Urinary bladder (tissue), 4 donors: Measurements from ENCODE around the gene PRKCE. TPM values are rescaled to one million over a fixed set of nuclear protein-coding genes. Genes with fewer than 3 reads are reported as not detected.
"Not testable (repeated sequence)": the region's sequence is repeated elsewhere in the genome, so short reads cannot be mapped to it uniquely, and the experiment has no call there.

ENCODE experiments used
- DNase-seq: peaks from one replicate; pipeline ENCODE4 v3.0.0-alpha.2; 2015; ENCODE audit errors: extremely low spot score
- H3K27ac ChIP-seq: one replicate; pipeline ENCODE4 v1.5.1; 2013; ENCODE audit warnings: low read depth, mild to moderate bottlenecking, moderate library complexity
- H3K36me3 ChIP-seq: one replicate; pipeline ENCODE4 v1.6.1; 2013; ENCODE audit warnings: mild to moderate bottlenecking, moderate library complexity; ENCODE audit not compliant: insufficient read depth
- H3K4me1 ChIP-seq: one replicate; pipeline ENCODE4 v1.6.1; 2013; ENCODE audit warnings: mild to moderate bottlenecking, moderate library complexity; ENCODE audit not compliant: insufficient read depth
- H3K4me3 ChIP-seq: one replicate; pipeline ENCODE4 v1.5.1; 2013; ENCODE audit warnings: low read depth, low read length
- WGBS: extraction: QIAGEN DNeasy Blood & Tissue Kit; methylation state at CpG from one replicate; pipeline ENCODE4 v1.1.7; 2013; 5-methylcytosine and 5-hydroxymethylcytosine counted together
- polyA plus RNA-seq: library from polyadenylated mRNA; stranded (reverse); fragments of 200-250 nt; gene quantifications from one replicate; pipeline ENCODE4 v1.2.3, GENCODE V29; 2013
- total RNA-seq: library from RNA; depleted of rRNA; stranded (reverse); fragments of >200 nt; gene quantifications from one replicate; pipeline ENCODE4 v1.2.3, GENCODE V29; 2014
- donor health status: healthy with polysubstance abuse.
- donor health status: healthy.

PRKCE gene
- total and polyA plus RNA-seq, 2 donors = 9.9 to 29.7 TPM

DNA sequence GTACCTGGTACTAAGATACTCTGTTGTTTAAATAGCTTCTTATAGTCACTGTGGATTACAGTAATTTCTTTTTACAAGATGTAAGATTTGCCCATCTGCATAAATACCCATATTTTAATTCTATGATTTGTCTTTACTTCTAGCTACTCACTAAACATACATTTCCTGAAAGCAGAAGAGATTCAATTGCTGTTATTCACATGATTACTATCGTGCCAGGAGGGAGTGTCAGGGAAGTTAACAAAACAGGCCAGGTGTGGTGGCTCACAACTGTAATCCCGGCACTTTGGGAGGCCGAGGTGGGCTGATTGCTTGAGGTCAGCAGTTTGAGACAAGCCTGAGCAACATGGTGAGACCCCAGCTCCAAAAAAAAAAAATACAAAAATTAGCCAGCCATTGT, 33.8 kb downstream of the PRKCE start:
- Histone ChIP-seq H3K4me1 (peaks cover 6% of the 10 kb centered on the region), H3K36me3 (no peaks in the 10 kb centered on the region), H3K4me3 (no peak overlapping the region), H3K27ac (no peak overlapping the region)
- no peak for DNase-seq
- WGBS = 79% methylated on average over 3 of the region's 3 CpGs

DNA sequence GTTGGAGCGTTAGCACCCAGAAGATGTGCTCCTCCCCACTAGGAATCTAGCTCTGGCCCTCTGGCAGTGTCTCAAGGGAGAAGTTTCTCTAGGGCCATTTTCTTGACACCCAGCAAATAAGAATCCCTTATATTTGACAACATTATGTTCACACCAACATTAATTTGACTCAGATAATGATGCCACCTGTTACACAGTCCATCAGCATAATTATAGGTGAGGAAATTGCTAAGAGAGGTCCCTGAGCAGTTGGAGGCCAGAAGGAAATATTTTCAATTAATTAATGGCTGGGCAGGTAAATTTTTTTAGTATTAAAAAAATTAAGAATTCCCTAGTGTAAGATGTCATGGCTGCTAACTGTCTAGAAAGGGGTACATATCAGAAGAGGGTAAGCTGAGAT, 36.5 kb downstream of the PRKCE start:
- no peak overlapping the region for H3K4me3 ChIP-seq
- 95% methylated on average over 1 of the region's 1 CpG for WGBS
- peaks cover 4% of the 10 kb centered on the region for H3K4me1 ChIP-seq
- no peaks in the 10 kb centered on the region for H3K36me3 ChIP-seq
- no peak for DNase-seq
- H3K27ac ChIP-seq = no peak overlapping the region

DNA sequence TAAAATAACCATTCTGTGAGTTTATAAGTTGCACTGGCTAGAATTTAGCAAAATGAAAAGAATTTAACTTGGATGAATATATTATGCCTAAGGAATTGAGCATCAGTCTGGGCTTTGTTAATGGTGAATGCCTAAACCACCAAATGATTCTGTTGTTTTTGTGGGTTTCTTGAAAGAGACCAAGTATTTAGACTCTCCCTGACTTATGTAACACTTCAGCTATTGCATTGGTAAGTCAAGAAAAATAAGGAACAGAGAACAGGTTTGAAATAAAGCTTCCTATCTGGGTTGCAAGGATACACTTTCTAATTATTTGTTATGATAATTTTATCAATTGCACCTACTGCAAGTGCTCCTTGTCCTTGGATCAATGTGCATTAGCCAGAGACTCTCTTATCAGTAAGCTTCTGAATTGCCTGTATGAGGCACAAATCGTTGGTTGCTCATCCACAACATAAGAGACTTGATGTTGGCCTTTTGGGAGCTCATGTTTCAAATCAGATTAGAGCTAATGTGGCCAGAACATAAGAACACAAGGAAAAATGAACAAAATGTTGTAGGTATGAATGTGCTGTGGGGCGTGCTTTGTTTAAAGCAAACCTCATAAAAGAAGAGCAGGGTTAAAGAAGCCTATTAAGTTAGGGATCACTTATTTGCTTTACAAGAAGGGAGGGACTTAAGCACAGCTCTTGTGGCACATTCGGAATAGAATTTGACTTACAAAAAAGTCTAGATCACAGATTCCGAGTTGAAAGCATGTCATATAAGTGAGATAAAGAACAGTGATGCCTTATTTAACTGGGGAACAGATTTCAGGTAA, 37.2 kb downstream of the PRKCE start:
- peaks cover 4% of the 10 kb centered on the region for H3K4me1 ChIP-seq
- no peak overlapping the region for H3K4me3 ChIP-seq
- DNase-seq = no peak
- WGBS = 64% methylated on average over 4 of the region's 4 CpGs
- peak overlapping the region; percentile 43 for H3K27ac ChIP-seq
- no peaks in the 10 kb centered on the region for H3K36me3 ChIP-seq

DNA sequence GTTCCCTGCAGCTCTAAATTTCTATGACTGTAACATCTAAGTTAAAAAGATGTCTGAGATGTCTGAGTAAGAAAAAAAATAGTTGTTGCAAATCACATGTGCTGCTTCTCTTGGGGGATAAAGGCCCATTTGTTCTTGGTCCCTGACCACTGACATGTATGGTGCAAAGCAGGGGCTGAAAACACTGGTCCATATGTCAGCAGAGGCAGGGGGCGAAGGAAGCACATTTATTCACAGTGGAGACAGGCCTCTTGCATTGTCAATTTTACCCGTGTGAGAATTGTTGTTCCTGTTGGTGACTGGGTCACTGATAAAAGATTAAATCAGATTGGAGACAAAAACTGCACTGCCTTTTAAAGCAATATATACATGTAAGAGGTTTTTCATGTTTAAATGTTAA, 38.8 kb downstream of the PRKCE start:
- H3K36me3 ChIP-seq = no peaks in the 10 kb centered on the region
- 53% methylated on average over 2 of the region's 2 CpGs for WGBS
- DNase-seq = no peak
- H3K27ac ChIP-seq = no peak overlapping the region
- no peak overlapping the region for H3K4me3 ChIP-seq
- peaks cover 2% of the 10 kb centered on the region for H3K4me1 ChIP-seq

DNA sequence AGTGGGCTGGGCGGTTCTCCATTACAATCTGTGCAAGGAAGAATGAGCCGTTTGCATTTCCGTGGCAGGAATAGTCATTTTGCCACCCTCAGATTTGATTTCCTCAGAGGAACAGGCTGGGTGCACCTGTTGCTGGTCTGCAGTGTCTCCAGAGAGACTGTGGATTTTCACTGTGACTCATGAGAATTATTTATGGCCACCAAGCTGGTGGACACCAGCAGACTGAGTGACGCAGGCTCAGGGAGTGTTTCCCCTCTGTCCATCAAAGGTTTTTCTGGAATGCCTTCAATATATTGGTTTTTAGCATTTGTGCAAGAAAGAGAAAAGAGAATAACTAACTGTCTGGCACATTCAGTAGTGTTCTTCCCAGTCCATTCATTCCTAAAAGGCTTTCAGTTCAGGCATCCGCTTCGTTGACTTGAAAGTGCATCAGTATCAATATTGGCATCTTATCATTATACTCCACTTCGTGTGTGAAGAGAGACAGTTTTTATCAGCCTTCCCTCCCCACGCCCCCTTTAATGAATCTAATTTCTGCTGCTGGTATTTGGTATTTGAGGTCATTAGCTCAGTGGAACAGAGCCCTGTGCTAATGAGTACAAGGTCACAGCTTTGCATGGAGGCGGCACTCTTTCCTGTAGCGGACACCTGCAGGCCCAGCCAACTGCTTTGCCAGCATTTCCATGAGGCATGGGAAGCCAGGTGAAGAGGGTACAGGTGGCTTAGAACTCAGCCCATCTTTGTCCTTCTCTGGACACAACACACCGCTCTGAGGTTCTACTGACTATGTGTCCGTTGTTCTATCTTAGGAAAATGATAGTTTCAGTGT, 39.9 kb downstream of the PRKCE start:
- H3K36me3 ChIP-seq = no peaks in the 10 kb centered on the region
- no peak for DNase-seq
- H3K4me3 ChIP-seq = no peak overlapping the region
- H3K27ac ChIP-seq = no peak overlapping the region
- H3K4me1 ChIP-seq = peaks cover 2% of the 10 kb centered on the region
- WGBS = 83% methylated on average over 12 of the region's 12 CpGs

DNA sequence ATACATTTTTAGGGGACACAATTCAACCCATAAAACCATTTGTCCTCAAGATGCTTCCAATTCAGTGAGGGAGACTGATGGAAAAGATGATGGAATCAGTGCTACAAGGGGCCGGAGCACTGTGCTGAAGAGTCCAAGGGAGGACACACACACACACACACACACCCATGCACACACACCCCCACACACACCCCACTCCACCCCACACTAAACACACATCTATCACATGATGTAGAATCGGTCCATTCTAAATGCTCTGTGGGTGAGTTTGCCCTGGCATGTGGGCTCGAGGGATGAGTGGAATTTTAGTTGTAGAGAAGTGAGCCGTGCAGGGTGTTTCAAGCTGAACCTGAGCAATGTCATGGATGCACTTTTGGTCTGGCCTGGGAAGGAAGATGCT, 41.1 kb downstream of the PRKCE start:
- H3K27ac ChIP-seq = no peak overlapping the region
- no peak overlapping the region for H3K4me3 ChIP-seq
- peaks cover 2% of the 10 kb centered on the region for H3K4me1 ChIP-seq
- H3K36me3 ChIP-seq = no peaks in the 10 kb centered on the region
- 96% methylated on average over 4 of the region's 4 CpGs for WGBS
- no peak for DNase-seq

DNA sequence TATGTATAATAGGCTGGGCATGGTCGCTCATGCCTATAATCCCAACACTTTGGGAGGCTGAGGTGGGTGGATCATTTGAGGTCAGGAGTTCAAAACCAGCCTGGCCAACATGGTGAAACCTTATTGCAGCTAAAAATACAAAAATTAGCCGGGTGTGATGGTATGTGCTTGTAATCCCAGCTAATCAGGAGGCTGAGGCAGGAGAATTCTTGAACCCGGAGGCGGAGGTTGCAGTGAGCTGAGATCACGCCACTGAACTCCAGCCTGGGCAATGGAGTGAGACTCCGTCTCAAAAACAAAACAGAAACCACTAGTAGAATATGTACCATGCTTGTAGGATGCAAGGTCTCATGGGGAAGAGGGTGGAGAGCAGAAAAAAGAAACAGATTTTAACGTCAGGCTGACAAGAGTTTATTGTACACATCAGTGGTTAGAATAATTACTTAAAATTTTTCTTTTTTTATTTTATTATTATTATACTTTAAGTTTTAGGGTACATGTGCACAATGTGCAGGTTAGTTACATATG, 44.1 kb downstream of the PRKCE start:
- H3K4me1 ChIP-seq = not testable (repeated sequence)

DNA sequence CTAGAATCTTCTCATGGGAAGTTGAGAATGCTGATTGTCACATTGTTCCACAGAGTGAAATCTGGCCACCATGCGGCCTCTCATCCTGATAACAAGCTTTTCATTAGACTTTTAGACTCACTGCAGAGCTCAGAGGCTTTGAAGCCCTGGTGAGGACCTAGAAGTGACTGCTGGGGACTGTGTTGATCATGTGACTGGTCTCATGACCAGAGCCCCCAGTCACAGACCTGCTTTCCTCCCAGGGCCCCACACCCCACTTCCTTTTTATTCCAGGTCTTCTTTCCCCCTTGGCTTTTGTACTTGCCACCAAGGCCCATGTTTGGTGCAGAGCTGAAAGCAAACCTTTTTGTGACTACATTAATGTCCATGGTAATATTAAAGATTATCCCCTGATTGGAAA, 45.2 kb downstream of the PRKCE start:
- H3K4me3 ChIP-seq = no peak overlapping the region
- no peaks in the 10 kb centered on the region for H3K36me3 ChIP-seq
- no peaks in the 10 kb centered on the region for H3K4me1 ChIP-seq
- H3K27ac ChIP-seq = no peak overlapping the region
- WGBS = 96% methylated on average over 1 of the region's 1 CpG
- DNase-seq = no peak

More for the DNA sequence above, 44.1 kb downstream of the PRKCE start:
- not testable (repeated sequence) for H3K36me3 ChIP-seq, H3K27ac ChIP-seq, DNase-seq, H3K4me3 ChIP-seq
- WGBS = 84% methylated on average over 7 of the region's 7 CpGs

DNA sequence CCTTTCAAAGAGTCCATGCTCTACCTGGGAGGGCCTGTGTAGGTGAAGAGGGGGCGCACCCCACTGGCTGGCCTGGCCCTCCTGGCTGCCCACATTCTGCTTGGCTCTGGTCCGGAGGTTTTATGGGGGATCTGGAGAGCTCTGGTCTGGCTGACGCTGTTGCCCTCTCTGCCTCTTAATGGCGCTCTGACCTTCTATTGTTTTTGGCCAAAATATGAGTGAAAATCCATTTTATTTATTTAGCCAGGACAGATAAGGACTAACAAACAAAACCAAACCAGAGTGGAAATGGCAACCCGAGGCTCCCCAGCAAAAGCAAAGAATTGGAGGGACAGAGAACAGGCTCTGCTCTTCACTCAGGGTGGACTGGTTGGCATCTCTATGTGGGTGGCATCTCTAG, 45.7 kb downstream of the PRKCE start:
- Histone ChIP-seq H3K4me1 (no peaks in the 10 kb centered on the region), H3K36me3 (no peaks in the 10 kb centered on the region), H3K27ac (no peak overlapping the region), H3K4me3 (no peak overlapping the region)
- 95% methylated on average over 5 of the region's 5 CpGs for WGBS
- DNase-seq = no peak

DNA sequence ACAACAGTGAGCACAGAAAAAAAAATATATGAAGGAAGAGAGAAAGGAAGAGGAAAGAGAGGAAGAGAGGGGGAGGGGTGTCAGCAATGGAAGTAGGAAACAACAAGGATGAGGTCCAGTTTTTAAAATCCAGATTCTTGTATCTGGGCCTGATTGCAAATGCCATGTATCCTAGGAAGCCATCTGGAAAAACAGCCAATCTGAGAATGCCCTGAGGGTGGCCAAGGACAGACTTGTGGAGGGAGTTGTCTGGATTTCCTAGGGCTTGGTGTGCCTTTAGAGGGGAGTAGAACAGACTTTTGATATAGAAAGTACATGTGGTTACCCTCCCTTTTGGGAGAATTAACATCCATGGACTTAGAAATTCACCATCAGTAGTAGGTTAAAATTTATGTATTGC, 47.1 kb downstream of the PRKCE start:
- H3K4me3 ChIP-seq = no peak overlapping the region
- no peak overlapping the region for H3K27ac ChIP-seq

DNA sequence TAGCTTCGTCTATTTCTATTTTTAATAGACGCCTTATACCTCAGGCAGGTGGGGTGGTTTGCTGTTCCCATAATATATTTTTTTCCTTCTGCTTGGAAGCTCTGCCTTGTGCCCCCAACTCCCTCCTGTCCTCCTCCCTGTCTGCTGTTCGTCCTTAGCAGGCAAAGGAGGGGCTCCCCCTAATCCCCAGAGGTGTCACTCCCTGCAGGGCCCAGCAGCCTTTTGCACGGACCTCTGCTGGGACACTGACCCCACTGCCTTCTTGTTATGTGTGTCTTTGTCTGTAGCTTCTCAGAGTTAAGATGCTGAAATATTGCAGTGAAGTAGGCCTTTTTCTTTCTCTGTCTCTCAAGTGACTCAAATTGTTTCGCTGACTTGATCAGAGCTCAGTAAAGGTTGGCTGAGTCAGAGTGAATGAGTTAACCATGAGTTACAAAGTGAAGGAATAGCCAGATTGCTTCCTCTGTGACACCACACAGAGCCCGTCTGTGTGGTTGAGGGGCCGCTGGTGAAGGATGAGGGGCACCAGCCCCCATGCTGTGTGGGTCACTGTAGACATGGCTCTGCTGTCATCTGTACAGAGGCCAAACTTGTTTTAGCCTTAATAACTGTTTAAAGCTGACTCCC, 47.7 kb downstream of the PRKCE start:
- no peak overlapping the region for H3K4me3 ChIP-seq
- no peaks in the 10 kb centered on the region for H3K4me1 ChIP-seq
- peak overlapping the region; percentile 28 for H3K27ac ChIP-seq
- H3K36me3 ChIP-seq = no peaks in the 10 kb centered on the region
- 63% methylated on average over 7 of the region's 7 CpGs for WGBS
- no peak for DNase-seq

More for the DNA sequence above, 47.1 kb downstream of the PRKCE start:
- no peak for DNase-seq
- Histone ChIP-seq H3K36me3 (no peaks in the 10 kb centered on the region), H3K4me1 (no peaks in the 10 kb centered on the region)

DNA sequence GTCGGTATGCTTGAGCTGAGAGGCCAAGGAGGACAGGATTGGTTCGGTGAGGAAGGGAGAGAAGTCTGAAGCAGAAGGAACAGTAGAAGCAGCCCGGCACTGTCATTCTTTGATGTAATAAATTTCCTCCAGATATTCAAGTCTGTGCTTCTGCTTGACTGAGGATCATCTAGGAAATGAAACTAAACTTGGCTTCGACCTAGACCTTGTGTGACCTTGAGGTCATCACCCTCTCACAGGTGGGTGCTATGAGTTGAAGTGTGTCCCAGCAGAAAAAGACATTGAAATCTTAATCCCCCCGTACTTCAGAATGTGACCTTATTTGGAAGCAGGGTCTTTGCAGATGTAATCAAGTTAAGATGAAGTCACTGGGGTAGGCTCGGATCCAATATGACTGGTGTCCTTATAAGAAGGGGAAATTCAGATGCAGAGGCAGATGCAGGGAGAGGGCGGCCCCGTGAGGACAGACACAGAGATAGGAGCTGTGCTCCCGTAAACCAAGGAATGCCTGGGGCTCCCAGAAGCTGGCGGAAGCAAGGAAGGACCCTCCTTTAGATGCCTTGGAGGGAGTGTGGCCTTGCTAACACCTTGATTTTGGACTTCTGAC, 49.0 kb downstream of the PRKCE start:
- no peak for DNase-seq
- Histone ChIP-seq H3K27ac (no peak overlapping the region), H3K4me1 (no peaks in the 10 kb centered on the region), H3K4me3 (no peak overlapping the region), H3K36me3 (no peaks in the 10 kb centered on the region)
- 59% methylated on average over 10 of the region's 10 CpGs for WGBS

DNA sequence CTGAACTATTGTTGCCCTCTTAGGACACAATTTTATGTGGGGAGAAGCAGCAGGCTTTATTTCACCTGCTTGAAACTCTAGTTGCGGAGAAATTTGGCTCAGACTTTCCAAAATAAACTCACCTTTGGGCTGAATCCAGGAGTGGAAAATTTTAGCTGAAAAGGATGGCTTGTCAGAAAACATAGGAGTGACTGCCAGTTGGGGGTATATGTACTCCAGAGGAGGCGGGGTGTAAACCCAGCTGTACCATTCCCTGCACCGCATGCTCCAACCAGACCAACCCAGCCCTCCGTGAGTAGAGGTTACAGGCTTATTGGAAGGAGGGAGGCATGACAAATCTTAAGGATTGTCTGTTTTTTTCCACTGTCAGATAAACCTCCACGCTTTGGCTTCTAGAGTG, 53.8 kb downstream of the PRKCE start:
- WGBS = 75% methylated on average over 5 of the region's 5 CpGs
- H3K4me1 ChIP-seq = no peaks in the 10 kb centered on the region
- no peak overlapping the region for H3K4me3 ChIP-seq
- H3K36me3 ChIP-seq = no peaks in the 10 kb centered on the region
- H3K27ac ChIP-seq = no peak overlapping the region
- DNase-seq = no peak
